ENCODE data around the gene CAMSAP1.

CAMSAP1 gene

DNA sequence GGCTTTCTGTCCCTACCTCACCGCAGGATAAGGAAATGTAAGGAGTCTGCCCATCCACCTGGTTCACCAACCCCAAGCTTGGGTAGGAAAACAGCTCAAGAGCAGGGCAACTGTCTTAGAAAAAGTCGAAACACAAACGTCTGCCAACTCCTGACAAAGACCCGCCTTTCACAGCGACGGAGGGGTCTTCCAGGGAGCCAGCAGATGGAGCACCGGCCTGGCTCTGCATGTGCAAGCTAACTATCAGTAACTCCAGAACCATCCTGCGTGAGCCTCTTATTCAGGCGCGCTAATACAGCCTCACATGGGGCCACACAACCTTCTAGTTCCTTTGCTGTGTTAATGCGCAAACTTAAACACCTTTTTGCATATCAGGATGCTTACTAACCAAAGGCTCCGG, 26.9 kb downstream of the CAMSAP1 start:
- DNase-seq (ENCODE audit: extremely low read depth, low read depth), result no peak
- TF ChIP-seq, protein P1, sequence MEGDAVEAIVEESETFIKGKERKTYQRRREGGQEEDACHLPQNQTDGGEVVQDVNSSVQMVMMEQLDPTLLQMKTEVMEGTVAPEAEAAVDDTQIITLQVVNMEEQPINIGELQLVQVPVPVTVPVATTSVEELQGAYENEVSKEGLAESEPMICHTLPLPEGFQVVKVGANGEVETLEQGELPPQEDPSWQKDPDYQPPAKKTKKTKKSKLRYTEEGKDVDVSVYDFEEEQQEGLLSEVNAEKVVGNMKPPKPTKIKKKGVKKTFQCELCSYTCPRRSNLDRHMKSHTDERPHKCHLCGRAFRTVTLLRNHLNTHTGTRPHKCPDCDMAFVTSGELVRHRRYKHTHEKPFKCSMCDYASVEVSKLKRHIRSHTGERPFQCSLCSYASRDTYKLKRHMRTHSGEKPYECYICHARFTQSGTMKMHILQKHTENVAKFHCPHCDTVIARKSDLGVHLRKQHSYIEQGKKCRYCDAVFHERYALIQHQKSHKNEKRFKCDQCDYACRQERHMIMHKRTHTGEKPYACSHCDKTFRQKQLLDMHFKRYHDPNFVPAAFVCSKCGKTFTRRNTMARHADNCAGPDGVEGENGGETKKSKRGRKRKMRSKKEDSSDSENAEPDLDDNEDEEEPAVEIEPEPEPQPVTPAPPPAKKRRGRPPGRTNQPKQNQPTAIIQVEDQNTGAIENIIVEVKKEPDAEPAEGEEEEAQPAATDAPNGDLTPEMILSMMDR (IDR thresholded peaks at IDR 0.05; ENCODE audit: low read depth, low read length, missing control alignments), result no peak
- H3K4me3 ChIP-seq (replicated peaks; ENCODE audit: low read depth, low read length), result no peak overlapping the region

DNA sequence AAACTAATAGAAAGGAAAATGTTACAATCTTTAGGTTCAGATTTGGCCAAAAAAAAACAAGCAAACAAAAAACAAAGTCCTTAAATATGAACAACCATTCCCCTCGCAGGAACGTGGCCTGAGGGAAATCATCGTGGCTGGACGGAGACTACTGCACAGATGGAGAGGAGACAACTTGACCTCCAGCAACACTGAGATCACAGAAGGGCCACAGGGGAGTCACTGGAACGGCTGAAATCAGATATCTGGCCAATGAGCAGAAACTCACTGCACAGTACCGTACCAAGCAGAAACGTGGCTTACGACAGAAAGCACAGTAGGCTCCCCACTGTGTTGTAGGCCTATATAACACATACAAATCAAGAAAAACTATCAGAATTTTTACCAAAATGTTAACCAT, 27.7 kb downstream of the CAMSAP1 start:
- no peak overlapping the region for H3K4me3 ChIP-seq (replicated peaks; ENCODE audit: low read depth, low read length)
- TF ChIP-seq, protein P1 (IDR thresholded peaks at IDR 0.05; ENCODE audit: low read depth, low read length, missing control alignments), result no peak
- no peak for DNase-seq (ENCODE audit: extremely low read depth, low read depth)

DNA sequence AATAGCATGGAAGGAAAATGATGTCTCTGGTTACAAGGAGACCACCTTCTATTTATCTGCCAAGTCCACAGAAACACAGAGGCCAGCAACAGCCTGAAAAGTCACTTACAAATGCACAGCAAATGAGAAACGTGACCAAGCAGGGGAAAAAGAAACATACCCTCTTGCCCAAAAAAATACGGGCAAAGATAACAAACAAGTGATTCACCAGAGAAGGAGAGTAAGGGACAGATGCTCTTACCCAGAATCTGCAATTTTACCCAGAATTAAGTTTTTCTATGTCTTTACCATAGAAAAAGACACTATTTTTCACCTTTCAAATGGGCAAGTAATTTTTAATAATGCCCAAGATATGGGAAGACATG, 28.1 kb downstream of the CAMSAP1 start:
- no peak for DNase-seq (ENCODE audit: extremely low read depth, low read depth)
- TF ChIP-seq, protein P1 (IDR thresholded peaks at IDR 0.05; ENCODE audit: low read depth, low read length, missing control alignments), result no peak

DNA sequence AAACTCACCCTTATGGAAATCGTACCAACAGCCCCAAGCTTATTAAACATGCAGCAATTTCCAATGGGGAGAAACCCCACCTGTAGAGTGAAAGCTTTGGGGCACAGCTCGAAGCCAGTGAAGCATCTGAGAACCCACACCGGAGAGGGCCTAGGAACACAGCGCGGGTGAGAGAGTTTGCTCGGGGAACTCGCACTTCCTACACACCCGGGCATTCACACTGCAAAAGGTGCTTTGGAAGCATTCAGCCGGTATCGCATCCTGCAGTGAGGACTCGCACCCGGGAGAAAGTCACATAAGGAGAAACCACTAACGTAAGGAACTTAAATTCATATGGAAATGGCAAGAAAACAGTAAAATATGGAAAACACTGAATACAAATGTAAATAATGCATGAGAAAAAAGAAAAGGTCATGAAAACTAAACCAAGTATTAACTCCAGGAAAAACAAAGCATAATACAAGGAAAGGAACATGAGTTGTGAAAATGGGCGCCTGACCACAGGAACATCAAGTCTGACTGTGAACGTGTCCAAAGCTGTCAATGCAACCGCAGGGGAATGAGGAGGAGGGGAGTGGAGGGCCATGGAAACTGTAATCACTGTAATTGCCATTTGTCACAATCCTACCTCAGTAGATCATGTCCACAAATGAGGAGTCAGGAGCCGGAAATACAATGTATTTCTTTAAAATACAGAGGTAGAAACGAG, 28.7 kb downstream of the CAMSAP1 start:
- TF ChIP-seq, protein P1 (IDR thresholded peaks at IDR 0.05; ENCODE audit: low read depth, low read length, missing control alignments), result no peak
- no peak for DNase-seq (ENCODE audit: extremely low read depth, low read depth)
- H3K4me3 ChIP-seq (replicated peaks; ENCODE audit: low read depth, low read length), result no peak overlapping the region

More for the DNA sequence above, 28.1 kb downstream of the CAMSAP1 start:
- no peak overlapping the region for H3K4me3 ChIP-seq (replicated peaks; ENCODE audit: low read depth, low read length)

DNA sequence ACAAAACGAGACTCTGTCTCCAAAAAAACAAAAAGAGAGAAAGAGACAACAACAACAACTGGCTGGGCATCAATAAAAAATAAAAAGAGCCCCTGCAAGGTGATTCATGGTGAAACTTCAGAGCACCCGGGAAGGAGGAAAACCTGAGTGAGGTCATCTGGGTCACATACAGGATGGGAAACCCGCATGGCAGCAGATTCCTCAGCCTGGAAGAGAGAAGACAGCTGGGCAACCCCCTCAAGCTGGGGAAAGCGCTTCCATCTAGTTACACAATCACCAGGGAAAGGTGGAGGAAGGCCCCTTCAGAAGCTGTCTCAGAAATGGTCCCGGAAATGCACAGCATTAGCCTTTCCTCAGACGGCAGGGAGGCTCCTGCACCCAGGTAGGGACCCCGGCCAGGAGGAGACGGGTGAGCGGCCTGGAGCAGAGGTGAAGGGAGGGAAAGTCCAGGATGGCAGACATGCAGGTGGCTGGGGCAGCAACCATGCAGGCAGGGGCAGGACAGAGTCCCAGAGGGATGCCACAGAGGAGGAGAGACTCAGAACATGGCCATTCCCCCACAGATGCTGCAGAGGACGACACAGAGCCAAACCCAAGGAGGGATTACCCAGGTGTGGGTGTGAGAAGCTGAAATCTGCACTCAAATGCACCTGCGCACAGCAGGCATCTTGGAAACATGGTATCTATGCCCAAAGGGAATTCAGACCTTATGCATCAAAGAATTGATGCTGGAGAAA, 29.4 kb downstream of the CAMSAP1 start:
- TF ChIP-seq, protein P1 (IDR thresholded peaks at IDR 0.05; ENCODE audit: low read depth, low read length, missing control alignments), result no peak
- no peak for DNase-seq (ENCODE audit: extremely low read depth, low read depth)
- no peak overlapping the region for H3K4me3 ChIP-seq (replicated peaks; ENCODE audit: low read depth, low read length)

DNA sequence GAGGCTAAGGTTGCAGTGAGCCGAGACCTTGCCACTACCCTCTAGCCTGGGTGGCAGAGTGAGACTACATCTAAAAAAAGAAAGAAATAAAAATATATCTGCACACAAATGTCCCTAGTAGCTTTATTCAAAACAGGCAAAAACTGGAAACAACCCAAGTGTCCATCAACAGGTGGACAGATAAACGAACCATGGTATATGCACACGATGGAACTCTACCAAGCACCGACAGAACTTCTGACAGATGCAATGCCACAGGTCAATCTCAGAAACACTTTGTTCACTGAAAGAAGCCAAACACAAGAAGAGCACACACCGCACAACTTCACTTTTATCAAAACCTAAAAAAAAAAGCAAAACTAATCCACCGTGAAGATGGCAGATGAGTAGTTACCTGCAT, 30.4 kb downstream of the CAMSAP1 start:
- TF ChIP-seq, protein P1 (IDR thresholded peaks at IDR 0.05; ENCODE audit: low read depth, low read length, missing control alignments), result no peak
- no peak for DNase-seq (ENCODE audit: extremely low read depth, low read depth)
- H3K4me3 ChIP-seq (replicated peaks; ENCODE audit: low read depth, low read length), result no peak overlapping the region

Data from HFF-Myc (cell line).